NCI-H345 (cell line): Measurements from ENCODE around the gene CD99L2.

ENCODE experiments used
- DNase-seq: peaks from one replicate; lab custom pipeline; 2025; lab: John Stamatoyannopoulos, UW

CD99L2 gene

GRCh38 chrX:150898343-150899190 is at the start of gene CD99L2:
TSS of gene CD99L2 (minus strand) at chrX:150898668. CDS start at chrX:150898588, 80 bp downstream.
- peak; percentile 89 for DNase-seq

- DNase-seq, result no peak
Measured at GRCh38 chrX:150944233-150944632, 45.8 kb upstream of the CD99L2 start.

GRCh38 chrX:150942942-150943594 is 44.6 kb upstream of the CD99L2 start:
- DNase-seq, result no peak

- DNase-seq, result no peak
Measured at GRCh38 chrX:150941580-150941979, 43.1 kb upstream of the CD99L2 start.

GRCh38 chrX:150940844-150941495 is 42.5 kb upstream of the CD99L2 start:
- no peak for DNase-seq

- no peak for DNase-seq
Measured at GRCh38 chrX:150936556-150936955, 38.1 kb upstream of the CD99L2 start.

GRCh38 chrX:150935467-150935866 is 37.0 kb upstream of the CD99L2 start:
- DNase-seq, result no peak

GRCh38 chrX:150934453-150934852 is 36.0 kb upstream of the CD99L2 start:
- peak; percentile 21 for DNase-seq

- DNase-seq, result no peak
Measured at GRCh38 chrX:150933945-150934350, 35.5 kb upstream of the CD99L2 start.

GRCh38 chrX:150929058-150929457 is 30.6 kb upstream of the CD99L2 start:
- DNase-seq, result no peak

GRCh38 chrX:150926791-150927190 is 28.3 kb upstream of the CD99L2 start:
- no peak for DNase-seq

- DNase-seq, result no peak
Measured at GRCh38 chrX:150926304-150926703, 27.8 kb upstream of the CD99L2 start.

GRCh38 chrX:150919401-150919800 is 20.9 kb upstream of the CD99L2 start:
- DNase-seq, result no peak

GRCh38 chrX:150913511-150913910 is 15.0 kb upstream of the CD99L2 start:
- DNase-seq, result no peak

GRCh38 chrX:150907474-150907873 is 9.0 kb upstream of the CD99L2 start:
- DNase-seq, result no peak

- DNase-seq, result no peak
Measured at GRCh38 chrX:150906694-150907093, 8.2 kb upstream of the CD99L2 start.

GRCh38 chrX:150905293-150905692 is 6.8 kb upstream of the CD99L2 start:
- no peak for DNase-seq

GRCh38 chrX:150903110-150903508 is 4.6 kb upstream of the CD99L2 start:
- no peak for DNase-seq

GRCh38 chrX:150902434-150903109 is 4.1 kb upstream of the CD99L2 start:
- DNase-seq, result peak; percentile 12

- DNase-seq, result peak; percentile 56
Measured at GRCh38 chrX:150899191-150899757, 806 bp upstream of the CD99L2 start.

- peak; percentile 60 for DNase-seq
Measured at GRCh38 chrX:150897421-150898320, 797 bp downstream of the CD99L2 start.
